Mucosa of stomach (tissue), 1 donor: ENCODE measurements around the gene TBXT.

Experiments used
- H3K27me3 ChIP-seq: one replicate; pipeline ENCODE4 v1.7.0; 2013; ENCODE audit warnings: mild to moderate bottlenecking, low read length; ENCODE audit not compliant: control insufficient read depth, insufficient read depth
- H3K36me3 ChIP-seq: one replicate; pipeline ENCODE4 v1.7.0; 2013; ENCODE audit warnings: low read length; ENCODE audit not compliant: control insufficient read depth, insufficient read depth
- H3K4me1 ChIP-seq: one replicate; pipeline ENCODE4 v1.7.0; 2013; ENCODE audit warnings: mild to moderate bottlenecking, low read length; ENCODE audit not compliant: control insufficient read depth, insufficient read depth
- H3K4me3 ChIP-seq: one replicate; pipeline ENCODE4 v1.7.0; 2013; ENCODE audit warnings: low read length
- H3K9ac ChIP-seq: one replicate; pipeline ENCODE4 v1.7.0; 2013; ENCODE audit warnings: mild to moderate bottlenecking, low read length, moderate library complexity
- H3K9me3 ChIP-seq: one replicate; pipeline ENCODE4 v1.7.0; 2013; ENCODE audit warnings: mild to moderate bottlenecking, low read length, moderate library complexity; ENCODE audit not compliant: control insufficient read depth
- donor health status: Pancreatic carcinoma.

Gene TBXT, protein sequence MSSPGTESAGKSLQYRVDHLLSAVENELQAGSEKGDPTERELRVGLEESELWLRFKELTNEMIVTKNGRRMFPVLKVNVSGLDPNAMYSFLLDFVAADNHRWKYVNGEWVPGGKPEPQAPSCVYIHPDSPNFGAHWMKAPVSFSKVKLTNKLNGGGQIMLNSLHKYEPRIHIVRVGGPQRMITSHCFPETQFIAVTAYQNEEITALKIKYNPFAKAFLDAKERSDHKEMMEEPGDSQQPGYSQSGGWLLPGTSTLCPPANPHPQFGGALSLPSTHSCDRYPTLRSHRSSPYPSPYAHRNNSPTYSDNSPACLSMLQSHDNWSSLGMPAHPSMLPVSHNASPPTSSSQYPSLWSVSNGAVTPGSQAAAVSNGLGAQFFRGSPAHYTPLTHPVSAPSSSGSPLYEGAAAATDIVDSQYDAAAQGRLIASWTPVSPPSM

DNA sequence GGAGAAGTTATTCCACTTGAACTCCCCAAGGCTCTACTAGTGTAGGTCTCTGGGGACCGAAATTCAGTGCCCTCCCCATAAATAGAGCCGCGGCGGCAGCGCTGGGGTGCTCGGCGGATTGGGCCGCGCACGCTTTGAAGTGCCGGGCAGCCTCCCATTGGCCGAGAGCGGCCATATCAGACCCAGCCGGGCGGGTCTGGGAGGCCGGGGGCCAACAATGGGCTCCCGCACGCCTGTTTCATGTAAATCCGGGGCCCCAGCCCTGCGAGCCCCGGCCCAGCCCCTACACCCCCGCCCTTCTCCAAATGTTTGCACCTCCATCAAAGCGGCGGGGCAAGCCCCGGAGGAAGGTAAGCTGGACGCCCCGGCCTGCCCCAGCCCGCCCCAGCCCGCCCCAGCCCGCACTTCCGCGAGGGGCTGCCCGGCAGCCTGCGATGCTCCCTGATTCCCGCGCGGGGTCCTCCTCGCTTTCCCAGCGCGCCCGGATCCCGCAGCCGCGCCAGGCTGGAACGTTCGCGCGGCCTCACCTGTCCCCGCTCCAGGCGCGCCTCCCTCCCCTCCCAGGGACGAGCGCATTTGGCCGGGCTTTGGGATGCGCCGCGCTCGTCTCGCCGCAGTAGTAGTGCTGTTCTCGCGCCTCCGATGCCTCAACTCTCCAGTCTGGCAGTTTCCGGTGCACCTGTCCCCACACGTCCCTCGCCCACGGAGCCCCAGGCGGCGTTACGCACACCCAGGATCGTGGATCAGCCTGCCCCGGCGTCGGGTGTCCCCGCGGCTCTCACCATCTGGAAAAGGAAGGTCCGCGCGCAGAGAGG is at the start of gene TBXT:
TBXT (minus strand) TSS at position 51 of the 815 bp plus-strand sequence. CDS start 260 bp downstream, outside the sequence.
- Histone ChIP-seq H3K9ac (no peak within 1 kb of the TSS), H3K4me1 (peaks cover 3% of the 10 kb centered on the region), H3K27me3 (peaks cover 87% of the 10 kb centered on the region), H3K9me3 (no peaks in the 10 kb centered on the region), H3K36me3 (no peaks in the 10 kb centered on the region), H3K4me3 (no peak within 1 kb of the TSS)

DNA sequence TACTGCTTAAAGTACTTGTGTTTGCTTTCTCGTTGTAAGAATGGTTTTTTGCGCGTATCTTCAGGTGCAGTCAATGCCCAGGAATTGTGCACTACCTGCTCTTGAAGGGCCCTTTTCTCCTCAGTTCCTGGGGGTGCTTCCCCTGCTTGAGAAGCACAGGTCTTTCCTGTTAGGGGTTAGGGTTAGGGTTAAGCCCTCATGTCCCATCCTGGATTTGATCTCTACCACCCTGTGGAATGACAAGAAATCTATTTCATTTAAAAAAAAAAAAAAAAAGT is 39.6 kb upstream of the TBXT start:
- Histone ChIP-seq H3K36me3 (no peaks in the 10 kb centered on the region), H3K9ac (no peak overlapping the region), H3K4me3 (no peak overlapping the region), H3K9me3 (no peaks in the 10 kb centered on the region), H3K27me3 (no peaks in the 10 kb centered on the region), H3K4me1 (no peaks in the 10 kb centered on the region)

DNA sequence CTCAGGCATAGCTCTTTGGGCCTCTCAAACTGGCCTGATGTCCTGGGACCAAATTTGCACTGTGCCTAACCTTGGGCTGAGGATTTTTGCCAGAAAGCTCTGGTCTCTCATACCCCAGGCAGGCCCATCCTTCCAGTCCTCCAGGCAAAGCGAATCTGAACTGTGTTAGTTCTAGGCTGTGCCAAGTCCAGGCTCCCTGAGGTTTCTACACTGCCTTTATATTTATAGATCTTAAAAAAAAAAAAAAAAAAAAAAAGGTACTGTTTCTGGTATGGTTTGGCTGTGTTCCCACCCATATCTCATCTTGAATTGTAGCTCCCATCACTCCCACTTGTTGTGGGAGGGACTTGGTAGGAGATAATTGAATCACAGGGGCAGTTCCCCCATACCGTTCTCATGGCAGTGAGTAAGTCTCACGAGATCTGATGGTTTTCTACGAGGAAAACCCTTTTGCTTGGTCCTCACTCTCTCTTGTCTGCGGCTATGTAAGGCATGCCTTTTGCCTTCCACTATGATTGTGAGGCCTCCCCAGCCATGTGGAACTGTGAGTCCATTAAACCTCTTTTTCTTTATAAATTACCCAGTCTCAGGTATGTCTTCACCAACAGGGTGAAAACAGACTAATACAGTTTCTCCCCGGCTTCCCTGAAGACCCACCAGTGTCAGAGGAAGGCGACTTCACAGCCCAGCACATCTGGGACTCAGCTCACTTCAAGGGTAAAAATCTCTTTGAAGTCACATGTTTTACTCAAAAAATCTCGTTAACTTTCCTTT is 39.0 kb upstream of the TBXT start:
- Histone ChIP-seq H3K9me3 (no peaks in the 10 kb centered on the region), H3K4me3 (no peak overlapping the region), H3K36me3 (no peaks in the 10 kb centered on the region), H3K4me1 (no peaks in the 10 kb centered on the region), H3K27me3 (no peaks in the 10 kb centered on the region), H3K9ac (no peak overlapping the region)

DNA sequence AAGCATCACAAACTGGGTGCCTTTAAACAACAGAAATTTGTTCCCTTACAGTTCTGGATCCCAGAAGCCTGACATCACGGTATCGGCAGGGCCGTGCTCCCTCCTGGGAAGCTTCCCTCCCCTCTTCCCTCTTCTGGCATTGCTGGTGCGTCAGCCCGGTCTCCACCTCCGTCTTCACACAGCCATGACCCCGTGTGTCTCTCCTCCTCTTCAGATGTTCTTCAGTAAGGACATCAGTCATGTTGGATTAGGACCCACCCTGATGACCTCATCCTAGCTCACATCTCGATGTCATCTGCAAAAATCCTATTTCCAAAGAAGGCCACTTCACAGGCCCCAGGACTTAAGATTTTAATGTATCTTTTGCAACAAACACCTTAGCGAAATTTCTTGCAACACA is 38.4 kb upstream of the TBXT start:
- Histone ChIP-seq H3K9ac (no peak overlapping the region), H3K4me1 (no peaks in the 10 kb centered on the region), H3K36me3 (no peaks in the 10 kb centered on the region), H3K9me3 (no peaks in the 10 kb centered on the region), H3K4me3 (no peak overlapping the region), H3K27me3 (no peaks in the 10 kb centered on the region)

DNA sequence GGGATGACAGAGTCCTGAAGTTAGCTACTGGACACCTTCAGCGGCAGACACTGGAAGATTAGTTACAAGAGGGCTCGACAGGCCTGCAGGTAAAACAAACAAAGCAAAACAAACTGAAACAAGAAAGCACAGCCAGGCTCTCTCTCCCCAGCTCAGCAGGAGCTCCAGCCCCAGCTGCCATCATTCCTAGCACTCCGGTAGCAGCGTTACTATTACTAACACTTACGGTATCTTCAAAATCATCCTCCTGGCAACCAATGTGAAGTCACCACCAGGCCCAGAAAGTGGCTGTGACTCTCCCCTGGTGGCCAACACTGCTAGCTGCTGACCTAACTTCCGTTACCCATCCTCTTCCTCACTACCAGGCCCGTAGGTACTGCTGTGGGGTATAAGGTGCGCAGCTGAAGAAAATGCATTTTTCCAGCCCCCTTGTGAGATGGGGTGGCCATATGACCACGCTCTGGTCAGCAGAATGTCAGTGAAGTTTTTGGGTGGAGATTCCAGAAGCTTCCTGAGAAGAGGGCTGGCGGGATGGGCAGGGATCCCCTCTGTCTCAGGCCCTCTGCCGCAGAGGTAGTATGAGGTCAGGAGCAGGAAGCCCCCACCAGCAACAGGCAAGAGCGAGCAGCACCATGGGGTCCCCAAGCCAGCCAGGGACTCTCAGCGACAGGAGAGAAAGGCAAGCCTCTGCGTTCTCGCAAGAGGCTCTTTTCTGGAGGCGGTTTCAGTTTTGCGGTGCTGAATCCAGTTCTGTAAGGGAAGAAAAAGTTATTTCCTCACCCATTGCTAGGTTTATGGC is 37.4 kb upstream of the TBXT start:
- H3K9ac ChIP-seq = no peak overlapping the region
- H3K9me3 ChIP-seq = no peaks in the 10 kb centered on the region

DNA sequence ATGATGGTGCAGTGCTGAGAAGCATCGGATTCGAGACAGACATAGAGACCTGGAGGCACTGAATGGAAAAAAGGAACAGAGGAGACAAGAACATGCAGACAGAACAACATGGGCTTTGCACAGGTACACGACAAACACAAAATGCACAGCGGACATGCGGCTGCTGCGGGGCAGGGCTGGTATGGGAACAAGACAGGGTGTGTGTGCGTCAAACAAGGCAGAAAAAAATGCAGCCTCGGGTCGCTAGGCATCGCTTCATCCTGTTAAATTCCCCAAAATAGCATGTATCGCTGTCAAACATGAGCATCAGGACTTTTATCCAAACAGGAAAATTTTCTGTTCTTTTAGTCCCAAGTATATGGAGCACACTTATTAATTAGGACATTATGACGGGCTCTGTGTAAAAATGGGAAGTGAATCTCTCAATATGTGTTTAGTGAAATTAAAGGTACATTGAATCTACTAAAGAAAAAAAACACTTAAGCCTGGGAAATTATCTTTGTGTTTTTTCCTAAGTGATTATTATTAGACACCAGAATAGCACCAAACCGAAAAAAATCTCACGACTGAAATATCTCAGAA is 36.1 kb upstream of the TBXT start:
- Histone ChIP-seq H3K27me3 (no peaks in the 10 kb centered on the region), H3K9me3 (no peaks in the 10 kb centered on the region), H3K36me3 (no peaks in the 10 kb centered on the region), H3K9ac (no peak overlapping the region), H3K4me3 (no peak overlapping the region), H3K4me1 (no peaks in the 10 kb centered on the region)

More for the DNA sequence above, 37.4 kb upstream of the TBXT start:
- Histone ChIP-seq H3K36me3 (no peaks in the 10 kb centered on the region), H3K27me3 (no peaks in the 10 kb centered on the region), H3K4me1 (no peaks in the 10 kb centered on the region), H3K4me3 (no peak overlapping the region)

DNA sequence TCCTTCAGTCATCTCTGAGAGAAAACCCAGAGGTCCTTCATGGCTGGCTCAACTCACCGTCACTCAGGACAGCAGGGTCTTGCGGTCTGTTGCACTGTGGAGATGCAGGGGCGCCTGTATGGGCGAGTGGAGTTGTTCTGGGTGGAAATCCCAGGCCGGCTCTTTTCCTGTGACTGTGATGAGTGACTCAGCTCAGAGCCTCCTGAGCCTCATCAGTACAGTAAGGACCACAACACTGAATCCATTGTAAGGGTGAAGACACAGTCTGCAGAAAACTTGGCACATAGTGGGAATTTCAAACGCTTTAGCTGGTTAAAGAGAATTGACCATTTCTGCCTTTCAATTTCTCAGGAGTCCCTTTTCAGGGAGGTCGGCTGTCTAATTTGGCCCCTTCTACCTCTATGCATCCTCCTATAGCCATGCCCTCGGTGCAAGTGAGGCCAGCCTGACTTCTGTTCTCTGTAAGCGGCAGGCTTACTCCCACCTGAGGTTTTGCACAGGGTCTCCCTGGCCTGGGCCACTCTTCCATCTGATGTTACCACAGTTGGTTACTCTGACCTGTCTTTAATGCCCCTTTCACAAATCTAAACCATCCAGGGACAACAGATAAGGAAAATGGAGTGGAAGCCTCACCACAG is 35.5 kb upstream of the TBXT start:
- H3K4me1 ChIP-seq = no peaks in the 10 kb centered on the region
- no peaks in the 10 kb centered on the region for H3K36me3 ChIP-seq
- no peak overlapping the region for H3K9ac ChIP-seq
- no peak overlapping the region for H3K4me3 ChIP-seq
- no peaks in the 10 kb centered on the region for H3K27me3 ChIP-seq
- no peaks in the 10 kb centered on the region for H3K9me3 ChIP-seq

DNA sequence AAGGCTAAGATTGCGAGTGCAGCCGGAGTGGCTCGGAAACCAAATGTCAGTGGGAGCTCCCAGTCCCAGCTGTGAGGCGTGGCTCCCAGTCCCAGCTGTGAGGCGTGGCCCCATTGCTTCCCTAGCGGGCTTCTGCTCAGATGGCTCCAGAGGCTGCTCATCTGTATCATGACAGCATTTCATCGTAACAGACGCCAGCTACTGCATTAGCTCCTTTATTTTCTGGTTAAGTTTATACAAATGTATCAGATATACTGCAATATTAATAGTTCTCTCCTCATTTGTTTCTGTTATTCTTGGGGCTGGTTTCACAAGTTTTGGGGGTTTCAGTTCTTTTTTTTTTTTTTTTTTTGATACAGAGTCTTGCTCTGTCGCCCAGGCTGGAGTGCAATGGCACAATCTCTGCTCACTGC is 34.7 kb upstream of the TBXT start:
- Histone ChIP-seq H3K9me3 (no peaks in the 10 kb centered on the region), H3K36me3 (no peaks in the 10 kb centered on the region), H3K9ac (no peak overlapping the region), H3K27me3 (no peaks in the 10 kb centered on the region), H3K4me3 (no peak overlapping the region), H3K4me1 (no peaks in the 10 kb centered on the region)

DNA sequence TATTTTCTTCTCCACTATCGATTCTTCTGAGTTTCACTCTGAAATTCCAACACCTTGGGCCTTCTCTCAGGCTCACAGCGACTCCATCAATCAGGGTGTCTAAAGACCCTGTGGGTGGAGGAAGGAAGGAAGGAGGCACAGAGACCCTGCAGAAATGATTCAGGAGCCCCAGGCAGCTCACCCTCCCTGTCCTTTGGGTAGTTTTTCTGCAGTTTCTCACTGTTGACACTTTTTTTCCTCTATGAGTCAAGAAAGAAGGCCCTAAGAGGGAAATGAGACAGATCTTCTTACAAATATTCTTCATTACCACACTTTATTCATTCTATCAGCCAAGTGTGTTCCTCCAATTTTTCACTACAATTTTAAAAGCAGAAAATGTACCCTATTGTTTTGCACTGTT is 34.2 kb upstream of the TBXT start:
- no peak overlapping the region for H3K9ac ChIP-seq
- no peaks in the 10 kb centered on the region for H3K9me3 ChIP-seq
- H3K4me3 ChIP-seq = no peak overlapping the region
- no peaks in the 10 kb centered on the region for H3K27me3 ChIP-seq
- H3K36me3 ChIP-seq = no peaks in the 10 kb centered on the region
- H3K4me1 ChIP-seq = no peaks in the 10 kb centered on the region

DNA sequence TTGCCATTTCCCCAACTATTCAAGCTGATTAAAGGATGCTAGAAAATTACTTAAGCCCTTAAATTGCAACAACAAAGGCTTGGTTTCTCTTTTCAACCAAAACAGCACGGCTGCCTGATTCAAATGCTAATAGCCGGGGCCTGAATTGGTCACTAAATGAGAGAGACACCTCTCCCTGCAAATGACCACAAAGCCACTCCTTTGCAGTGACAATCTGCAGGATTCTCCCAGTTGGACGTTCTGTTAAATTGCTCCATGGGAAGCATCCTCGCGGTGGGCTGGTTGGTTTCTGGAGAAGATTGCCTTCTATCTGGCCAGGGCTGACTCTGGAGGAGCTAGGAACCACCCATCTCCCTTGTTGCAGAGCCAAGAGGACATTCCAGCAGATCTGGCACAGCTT is 29.7 kb upstream of the TBXT start:
- Histone ChIP-seq H3K4me1 (peaks cover 6% of the 10 kb centered on the region), H3K36me3 (no peaks in the 10 kb centered on the region), H3K9ac (no peak overlapping the region), H3K9me3 (no peaks in the 10 kb centered on the region), H3K4me3 (no peak overlapping the region), H3K27me3 (no peaks in the 10 kb centered on the region)

DNA sequence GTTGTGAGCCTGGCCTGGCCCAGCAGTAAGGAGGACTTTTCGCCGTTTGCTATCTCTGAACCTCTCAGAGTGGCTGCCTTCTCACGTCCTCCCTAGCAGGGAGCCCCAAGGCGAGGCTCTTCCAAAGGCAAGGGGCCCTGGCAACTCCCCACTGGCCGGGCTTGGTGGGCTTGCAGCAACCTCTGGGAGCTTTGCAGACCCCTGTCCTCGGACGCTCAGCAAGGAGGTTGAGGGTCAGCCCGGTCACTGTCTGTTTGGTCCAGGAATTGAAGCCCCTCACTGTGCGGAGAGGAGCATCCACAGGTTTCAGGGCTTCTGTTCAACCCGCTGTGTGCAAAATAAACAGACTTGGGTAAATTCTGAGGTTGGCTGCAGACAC is 28.2 kb upstream of the TBXT start:
- Histone ChIP-seq H3K36me3 (no peaks in the 10 kb centered on the region), H3K4me3 (no peak overlapping the region), H3K4me1 (peaks cover 6% of the 10 kb centered on the region), H3K9me3 (no peaks in the 10 kb centered on the region), H3K27me3 (no peaks in the 10 kb centered on the region), H3K9ac (no peak overlapping the region)
